ENCODE data around the gene ZFHX3.

ZFHX3 gene

DNA sequence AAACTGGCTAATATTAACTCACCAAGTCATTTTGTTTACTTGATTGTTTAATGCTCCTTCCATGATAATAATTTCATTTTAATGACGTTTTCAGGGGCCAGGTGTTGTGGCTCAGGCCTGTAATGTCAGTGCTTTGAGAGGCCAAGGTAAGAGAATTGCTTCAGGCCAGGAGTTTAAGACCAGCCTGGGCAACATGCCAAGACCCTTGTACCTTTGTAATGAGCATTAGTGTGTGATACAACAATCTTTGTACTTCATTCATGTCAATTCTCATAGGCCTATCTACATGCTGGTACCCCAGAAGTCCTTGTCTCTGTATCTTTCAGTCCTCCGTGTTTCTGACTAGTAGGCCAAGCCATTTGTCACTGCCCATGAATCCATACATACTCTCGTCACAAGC, 296.9 kb downstream of the ZFHX3 start:
- ChIA-PET CTCF (no interaction called here), POLR2A (ENCODE audit: low non-redundant PET) (no interaction called here)
- TF ChIP-seq CTCF (conservative IDR thresholded peaks at IDR 0.05; ENCODE audit: low read depth) = no peak
- no peak for DNase-seq (ENCODE audit: low spot score)
- no peak overlapping the region for H3K27ac ChIP-seq

GRCh38 chr16:72749091-72749490, 298.8 kb downstream of the ZFHX3 start:
- CTCF ChIA-PET = no interaction called here
- POLR2A ChIA-PET (ENCODE audit: low non-redundant PET) = no interaction called here
- TF ChIP-seq CTCF (conservative IDR thresholded peaks at IDR 0.05; ENCODE audit: low read depth) = no peak
- no peak for DNase-seq (ENCODE audit: low spot score)
- H3K27ac ChIP-seq = no peak overlapping the region

DNA sequence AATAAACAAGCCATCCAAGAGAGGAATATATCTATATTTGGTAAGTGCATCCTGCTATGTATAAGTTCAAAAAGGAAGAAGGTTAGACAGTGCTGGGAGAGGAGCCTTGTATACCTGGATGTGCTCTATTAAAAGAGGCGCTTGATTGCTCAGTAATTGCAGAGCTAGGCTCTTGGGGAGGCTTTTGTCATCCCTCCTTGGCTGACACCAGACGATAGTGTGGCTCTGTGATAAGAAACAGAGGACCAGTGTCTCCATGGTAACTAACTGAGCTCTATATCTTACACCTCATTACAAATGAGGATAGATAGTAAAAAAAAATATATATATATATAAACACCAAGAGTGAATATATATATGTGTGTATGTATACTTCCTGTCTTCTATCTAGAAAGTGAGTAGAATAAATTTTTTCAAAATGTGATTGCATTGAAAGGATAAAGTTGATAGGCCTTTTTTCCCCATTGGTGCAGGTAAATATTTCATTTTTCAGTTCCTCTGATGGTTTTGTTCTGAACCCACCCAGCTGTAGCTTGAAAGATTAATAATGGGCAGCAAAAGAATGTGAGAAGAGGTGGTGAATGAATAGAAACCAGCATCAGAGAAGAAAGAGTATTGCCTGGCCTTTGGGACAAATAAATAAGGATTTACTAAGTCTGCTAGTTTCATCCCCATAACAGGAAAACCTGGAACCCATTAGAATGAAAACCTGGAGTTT, 303.7 kb downstream of the ZFHX3 start:
- DNase-seq (ENCODE audit: low spot score) = no peak
- no peak for TF ChIP-seq CTCF (conservative IDR thresholded peaks at IDR 0.05; ENCODE audit: low read depth)
- ChIA-PET CTCF (interaction anchor here (0.5 kb wide), 1 partner anchor 893 kb away, joined by 3 read pairs; no protein-coding TSS in a partner anchor), POLR2A (ENCODE audit: low non-redundant PET) (no interaction called here)
- no peak overlapping the region for H3K27ac ChIP-seq

- no peak for DNase-seq (ENCODE audit: low spot score)
- CTCF ChIA-PET = no interaction called here
- no peak for TF ChIP-seq CTCF (conservative IDR thresholded peaks at IDR 0.05; ENCODE audit: low read depth)
- POLR2A ChIA-PET (ENCODE audit: low non-redundant PET) = no interaction called here
- no peak overlapping the region for H3K27ac ChIP-seq
Observed at GRCh38 chr16:72743011-72743761, 304.7 kb downstream of the ZFHX3 start.

DNA sequence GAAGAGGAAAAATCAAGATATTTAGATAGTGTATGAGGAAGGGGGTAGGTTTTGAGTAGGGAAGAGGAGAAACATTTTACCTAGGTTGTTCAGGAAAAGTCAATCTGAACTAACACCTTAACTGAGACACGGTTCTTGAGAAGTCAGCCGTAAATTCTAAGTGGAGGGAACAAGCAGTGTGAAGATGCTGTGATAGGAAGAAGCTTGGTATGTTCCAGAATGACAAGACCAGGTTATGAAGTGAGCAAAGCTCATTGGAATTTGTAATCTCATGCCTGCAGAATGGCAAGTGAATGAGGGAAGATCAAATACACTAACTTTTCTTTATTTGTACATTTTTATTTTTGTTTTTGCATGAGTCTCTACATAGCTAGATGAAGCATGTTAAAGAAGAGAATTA, 307.6 kb downstream of the ZFHX3 start:
- ChIA-PET CTCF (interaction anchor here (0.7 kb wide), 1 partner anchor 18 kb away, joined by 3 read pairs; no protein-coding TSS in a partner anchor), POLR2A (ENCODE audit: low non-redundant PET) (no interaction called here)
- H3K27ac ChIP-seq = no peak overlapping the region
- TF ChIP-seq CTCF (conservative IDR thresholded peaks at IDR 0.05; ENCODE audit: low read depth) = no peak
- no peak for DNase-seq (ENCODE audit: low spot score)

- TF ChIP-seq CTCF (conservative IDR thresholded peaks at IDR 0.05; ENCODE audit: low read depth) = no peak
- ChIA-PET POLR2A (ENCODE audit: low non-redundant PET) (no interaction called here), CTCF (no interaction called here)
- DNase-seq (ENCODE audit: low spot score) = no peak
- no peak overlapping the region for H3K27ac ChIP-seq
Observed at GRCh38 chr16:72739577-72739976, 308.4 kb downstream of the ZFHX3 start.

Data from RWPE1 (cell line).